GM12875 (cell line): ENCODE measurements around the gene CRISP3.
"Not testable (repeated sequence)": the region's sequence is repeated elsewhere in the genome, so short reads cannot be mapped to it uniquely, and the experiment has no call there.

ENCODE experiments used
- H3K4me3 ChIP-seq: one replicate; pipeline ENCODE4 v1.5.1; 2011; ENCODE audit warnings: low read depth, low read length, control low read depth
- CTCF ChIP-seq: IDR thresholded peaks from 2 replicates; pipeline ENCODE4 v1.5.1; 2011; ENCODE audit warnings: low read depth, mild to moderate bottlenecking, control low read depth, inconsistent platforms, low read length, moderate library complexity, borderline replicate concordance; ENCODE audit not compliant: insufficient read depth

The CRISP3 gene

GRCh38 chr6:49733680-49734079 is 10.5 kb downstream of the CRISP3 start:
- H3K4me3 ChIP-seq: no peak overlapping the region
- no peak for TF ChIP-seq CTCF

- TF ChIP-seq CTCF: no peak
- H3K4me3 ChIP-seq: no peak overlapping the region
These were observed 11.4 kb downstream of the CRISP3 start for GRCh38 chr6:49732781-49733180.

- no peak overlapping the region for H3K4me3 ChIP-seq
- no peak for TF ChIP-seq CTCF
These were observed 13.9 kb downstream of the CRISP3 start for GRCh38 chr6:49730251-49730650.

GRCh38 chr6:49723917-49724316 is 20.3 kb downstream of the CRISP3 start:
- H3K4me3 ChIP-seq: not testable (repeated sequence)

- H3K4me3 ChIP-seq: no peak overlapping the region
- TF ChIP-seq CTCF: no peak
These were observed 22.9 kb downstream of the CRISP3 start for GRCh38 chr6:49721297-49721696.

- H3K4me3 ChIP-seq: no peak overlapping the region
- TF ChIP-seq CTCF: no peak
These were observed 23.8 kb downstream of the CRISP3 start for GRCh38 chr6:49720372-49720771.

GRCh38 chr6:49713346-49713745 is 30.8 kb downstream of the CRISP3 start, which contains the start of gene CRISP2:
Gene CRISP2, minus strand, starts transcription at chr6:49713543. Its CDS starts 4,347 bp downstream, at chr6:49709196.
- no peak within 1 kb of the TSS for H3K4me3 ChIP-seq
- TF ChIP-seq CTCF: no peak

GRCh38 chr6:49698478-49698877 is 45.7 kb downstream of the CRISP3 start:
- no peak for TF ChIP-seq CTCF
- H3K4me3 ChIP-seq: no peak overlapping the region
